Sigmoid colon (tissue), 3 donors: ENCODE data around the gene AGBL1.

Experiments used
- POLR2A ChIP-seq, 2 donors: fragments of 450-650 bp; IDR thresholded peaks; one replicate each; pipeline ENCODE4 v1.6.1; 2016; ENCODE audit warnings: antibody characterized with exemption in 2 of 2, mild to moderate bottlenecking in 2 of 2, moderate library complexity in 2 of 2
- TF ChIP-seq, protein P1 (sequence below), 4 experiments: fragments of 450-650 bp in 3 of 4; fragments of 200-600 bp in 1 of 4; IDR thresholded peaks; one replicate each; pipeline ENCODE4 v1.5.1; 2016 to 2019; ENCODE audit warnings: antibody characterized with exemption in 4 of 4, mild to moderate bottlenecking in 3 of 4, moderate library complexity in 2 of 4

DNA sequence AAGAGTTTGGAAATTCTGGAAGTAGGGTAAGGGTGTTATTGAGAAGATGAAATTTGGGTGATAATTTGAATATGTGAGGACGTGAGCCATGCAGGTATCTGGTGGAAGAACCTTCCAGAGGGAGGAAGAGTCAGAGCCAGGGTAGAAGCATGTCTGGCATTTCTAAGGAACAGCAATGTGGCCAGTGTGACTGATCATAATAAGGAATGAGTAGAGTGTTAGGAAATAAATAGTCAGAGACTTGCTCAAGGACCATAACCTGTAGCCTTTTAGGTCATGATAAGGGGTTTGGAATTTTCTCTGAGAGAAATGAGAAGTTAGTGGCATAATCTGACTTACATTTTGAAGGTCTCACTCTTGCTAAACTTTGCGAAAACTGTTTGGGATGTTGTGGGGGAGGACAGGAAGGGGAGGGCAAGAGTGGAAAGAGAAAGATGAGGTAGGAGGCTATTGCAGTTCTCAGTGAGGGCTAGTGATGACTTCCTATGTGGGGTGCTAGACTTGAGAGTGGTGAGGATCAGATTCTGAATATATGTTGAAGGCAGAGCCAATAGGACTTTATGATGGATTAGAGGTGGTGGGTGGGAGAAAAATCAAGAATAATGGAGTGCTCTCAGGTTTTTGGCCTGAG lies 568.3 kb downstream of the AGBL1 start:
- TF ChIP-seq, protein P1, sequence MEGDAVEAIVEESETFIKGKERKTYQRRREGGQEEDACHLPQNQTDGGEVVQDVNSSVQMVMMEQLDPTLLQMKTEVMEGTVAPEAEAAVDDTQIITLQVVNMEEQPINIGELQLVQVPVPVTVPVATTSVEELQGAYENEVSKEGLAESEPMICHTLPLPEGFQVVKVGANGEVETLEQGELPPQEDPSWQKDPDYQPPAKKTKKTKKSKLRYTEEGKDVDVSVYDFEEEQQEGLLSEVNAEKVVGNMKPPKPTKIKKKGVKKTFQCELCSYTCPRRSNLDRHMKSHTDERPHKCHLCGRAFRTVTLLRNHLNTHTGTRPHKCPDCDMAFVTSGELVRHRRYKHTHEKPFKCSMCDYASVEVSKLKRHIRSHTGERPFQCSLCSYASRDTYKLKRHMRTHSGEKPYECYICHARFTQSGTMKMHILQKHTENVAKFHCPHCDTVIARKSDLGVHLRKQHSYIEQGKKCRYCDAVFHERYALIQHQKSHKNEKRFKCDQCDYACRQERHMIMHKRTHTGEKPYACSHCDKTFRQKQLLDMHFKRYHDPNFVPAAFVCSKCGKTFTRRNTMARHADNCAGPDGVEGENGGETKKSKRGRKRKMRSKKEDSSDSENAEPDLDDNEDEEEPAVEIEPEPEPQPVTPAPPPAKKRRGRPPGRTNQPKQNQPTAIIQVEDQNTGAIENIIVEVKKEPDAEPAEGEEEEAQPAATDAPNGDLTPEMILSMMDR (IDR thresholded peaks at IDR 0.05), result no peak
- TF ChIP-seq POLR2A (IDR thresholded peaks at IDR 0.05), result no peak
